Activated effector memory CD4-positive, alpha-beta T cell treated with anti-CD3 and anti-CD28 coated beads, Interleukin-2, amount 50 U/mL, for 16 hours (primary cell): ENCODE data around the gene PIGM.

Source experiments
- DNase-seq: peaks from one replicate; pipeline ENCODE4 v3.0.0-alpha.2; 2020

PIGM gene

DNA sequence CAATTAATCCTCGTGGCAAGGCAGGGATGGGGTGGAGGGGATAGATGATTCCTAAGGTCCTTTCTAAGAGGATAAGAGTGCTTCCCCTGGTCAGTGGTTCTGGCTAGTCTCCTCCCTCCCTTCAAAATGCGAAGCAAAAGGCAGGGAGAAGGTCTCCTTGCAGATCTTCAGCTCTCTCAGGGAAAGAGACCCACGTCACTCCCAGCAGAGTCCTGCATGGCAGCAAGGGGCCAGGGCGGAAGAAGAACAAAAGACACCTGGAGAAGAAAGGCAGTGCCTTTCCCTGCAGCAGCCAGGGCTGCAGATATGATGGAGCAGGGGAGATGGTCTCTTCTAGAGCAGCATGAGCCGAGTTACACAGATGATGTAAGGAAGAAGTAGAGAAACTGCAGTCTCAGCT is 48.1 kb downstream of the PIGM start:
- no peak for DNase-seq

DNA sequence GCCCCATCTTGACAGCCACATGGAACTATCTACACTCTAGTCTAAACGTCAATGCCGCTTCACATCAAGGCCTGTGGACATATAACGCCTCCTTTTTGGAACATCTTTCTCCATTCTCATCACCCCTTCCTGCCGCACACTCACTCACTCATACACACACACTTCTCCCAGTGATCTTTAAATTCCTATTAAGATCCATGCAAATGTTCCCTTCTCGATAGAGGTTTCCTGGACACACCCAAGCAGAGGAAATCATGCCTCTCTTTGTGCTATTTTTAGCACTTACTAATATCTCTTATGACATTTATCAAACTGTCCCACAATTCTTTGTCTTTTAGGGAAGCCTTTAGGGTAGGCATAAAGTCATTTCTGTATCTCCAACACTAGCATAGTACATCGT is 49.5 kb downstream of the PIGM start:
- DNase-seq: no peak

DNA sequence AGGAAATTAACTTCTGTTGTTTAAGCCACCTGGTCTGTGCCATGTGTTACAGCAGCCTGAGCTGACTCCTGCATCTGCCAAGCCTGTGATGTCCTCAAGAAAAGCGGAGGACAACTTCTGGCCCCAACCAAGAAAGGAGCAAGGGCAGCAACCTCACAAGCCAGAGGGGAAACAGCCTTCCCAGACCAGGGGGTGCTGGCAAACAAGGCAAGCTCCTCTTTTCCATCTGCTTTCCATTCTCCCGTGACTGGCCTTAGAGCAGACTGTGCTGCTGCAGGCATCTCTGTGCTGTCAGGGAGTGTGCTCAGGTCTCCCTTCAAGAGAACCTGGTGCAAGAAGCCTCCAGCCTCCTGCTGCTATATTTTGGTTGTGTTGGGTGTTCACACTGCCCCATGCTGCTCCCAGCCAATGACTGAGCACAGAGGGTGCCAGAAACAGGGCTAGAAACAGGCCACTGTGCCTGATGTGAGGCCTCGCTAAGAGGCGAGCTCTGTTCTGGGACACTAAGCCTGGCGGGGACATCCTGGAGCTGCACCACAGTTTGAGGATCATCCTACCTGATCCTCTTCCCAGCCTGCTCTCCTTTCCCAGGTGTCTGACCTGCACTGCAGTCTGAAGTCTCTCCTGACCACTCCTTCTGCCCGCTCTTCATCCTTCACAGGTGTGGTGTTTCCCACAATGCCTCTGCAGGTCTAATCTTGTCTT is 50.3 kb downstream of the PIGM start:
- DNase-seq: no peak

DNA sequence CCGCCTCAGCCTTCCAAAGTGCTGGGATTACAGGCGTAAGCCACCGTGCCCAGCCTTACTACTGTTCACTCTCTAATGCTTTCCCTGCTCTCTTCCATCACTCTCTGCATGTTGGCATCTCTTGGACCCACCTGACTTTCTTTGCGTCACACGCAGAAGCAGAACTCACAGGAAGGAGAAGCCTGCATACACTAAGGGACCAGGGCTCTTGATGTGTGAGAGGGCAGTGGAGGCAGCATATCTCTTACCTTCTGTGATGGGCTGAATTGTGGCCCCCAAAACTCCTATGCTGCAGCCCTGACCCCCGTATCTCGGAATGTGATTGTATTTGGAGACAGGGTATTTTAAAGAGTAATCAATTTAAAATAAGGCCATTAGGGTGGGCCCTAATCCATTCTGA is 51.0 kb downstream of the PIGM start:
- DNase-seq: no peak

DNA sequence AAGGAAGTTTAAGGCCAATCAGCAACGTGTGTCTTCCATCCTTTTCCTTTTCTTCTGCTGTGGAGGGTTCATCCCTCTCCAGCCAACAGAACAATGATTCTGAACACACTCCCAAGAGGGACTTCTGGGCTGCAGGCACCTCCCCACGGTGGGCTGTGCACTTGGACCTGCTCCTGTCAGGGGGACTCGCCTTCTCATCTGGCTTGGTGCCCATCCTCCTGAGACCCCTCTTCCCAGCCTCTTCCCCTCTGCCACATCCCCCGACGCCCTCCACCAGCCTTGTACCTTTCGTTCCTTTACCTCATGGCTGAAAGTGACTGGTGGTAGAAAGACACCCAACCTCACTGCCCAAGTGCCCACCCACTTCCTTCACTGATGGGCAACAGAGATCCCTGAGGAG is 51.7 kb downstream of the PIGM start:
- no peak for DNase-seq

DNA sequence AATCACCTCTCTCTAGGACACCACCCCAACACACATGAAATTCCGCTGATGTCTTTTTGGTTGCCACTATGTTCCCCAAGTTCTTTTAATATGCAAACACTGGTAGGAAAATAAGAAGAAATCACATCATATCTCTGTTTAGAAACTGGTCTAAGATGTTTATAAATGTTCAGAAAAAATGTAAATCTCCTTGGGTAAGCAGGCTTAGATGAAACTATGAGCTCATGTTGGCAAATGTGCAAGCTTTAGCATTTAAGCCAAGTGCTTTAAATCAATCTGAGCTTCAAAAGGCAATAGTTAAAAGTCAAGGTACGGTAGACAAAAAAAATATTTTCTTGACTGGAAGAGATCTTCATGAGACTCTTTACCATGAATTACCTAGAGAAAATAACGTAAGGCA is 52.5 kb downstream of the PIGM start:
- no peak for DNase-seq

DNA sequence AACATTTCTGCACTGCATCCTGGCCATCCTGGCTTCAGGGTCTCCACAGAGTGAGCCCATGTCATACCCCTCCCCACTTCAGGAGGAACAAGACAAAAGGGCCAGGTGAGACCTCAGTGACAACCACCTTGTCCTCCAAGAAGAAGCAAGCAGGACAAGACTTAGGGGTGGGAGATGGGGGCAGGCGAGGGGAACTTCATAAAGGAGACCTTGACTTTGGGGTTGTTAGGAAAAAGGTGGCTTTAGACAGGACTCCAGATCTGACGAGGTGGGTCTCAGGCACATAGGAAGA is 53.7 kb downstream of the PIGM start:
- no peak for DNase-seq

DNA sequence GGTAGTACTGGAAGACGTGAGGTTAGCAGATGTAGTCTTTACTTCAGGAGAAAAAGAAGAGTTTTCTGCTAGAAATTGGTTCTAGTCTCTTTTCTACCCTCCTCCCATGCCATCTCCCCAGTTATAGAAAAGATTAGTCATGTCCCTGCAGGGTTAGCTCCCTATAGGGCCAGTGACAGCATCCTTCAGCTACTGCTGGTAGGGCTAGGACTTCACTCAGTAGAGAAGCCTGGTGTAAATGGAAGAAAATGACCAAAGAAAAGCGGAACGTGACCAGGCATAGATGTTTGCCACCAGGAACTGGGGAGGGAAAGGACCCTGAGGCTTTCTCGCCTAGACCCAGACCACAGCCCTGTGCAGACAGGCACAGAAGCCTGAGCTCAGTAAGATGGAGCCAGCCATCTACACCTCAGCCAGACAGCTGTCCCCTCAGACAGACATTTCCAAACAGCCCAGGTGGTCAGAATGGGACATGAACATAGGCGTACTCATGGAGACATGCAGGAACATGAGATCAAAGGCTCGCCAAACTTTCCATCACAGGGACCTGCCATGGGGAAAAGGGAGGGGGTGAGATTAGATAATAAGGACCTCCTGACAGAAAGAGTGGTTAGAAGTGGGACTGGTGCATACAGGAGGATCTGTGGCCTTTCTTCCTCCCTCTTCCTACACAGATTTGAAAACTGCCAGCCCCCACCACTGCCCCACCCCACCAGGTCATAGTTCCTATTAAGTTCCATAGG is 54.3 kb downstream of the PIGM start:
- no peak for DNase-seq
